ENCODE data around the gene TMEM59L. TPM values are rescaled to one million over a fixed set of nuclear protein-coding genes. Genes with fewer than 3 reads are reported as not detected.

TMEM59L gene
- total RNA-seq, 1 donor from 2014 or later = 0.10 TPM

DNA sequence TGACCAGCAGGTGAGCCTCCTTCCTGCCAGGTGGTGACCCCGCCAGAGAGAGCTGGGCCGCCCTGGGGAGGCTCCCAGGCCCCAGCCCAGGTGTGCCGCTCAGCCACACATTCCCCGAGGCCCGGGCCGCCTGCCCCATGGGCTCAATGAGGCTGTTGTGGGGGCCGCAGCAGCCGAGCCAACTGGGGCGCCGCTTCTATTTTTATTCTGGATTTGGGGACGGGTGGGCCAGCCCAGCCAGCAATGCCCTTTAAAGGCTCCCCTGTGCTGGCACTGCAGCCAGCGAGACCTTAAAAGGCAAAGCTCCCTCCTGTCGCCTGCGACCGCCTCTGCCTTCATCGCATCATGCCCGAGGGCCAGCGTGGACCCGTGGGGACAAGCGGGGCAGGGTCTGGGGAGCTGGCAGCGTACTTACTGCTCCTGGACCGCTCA, 53.1 kb downstream of the TMEM59L start:
- intact Hi-C loops (cut with micrococcal nuclease) = no loop called here
- peaks cover 6% of the 10 kb centered on the region for H3K36me3 Mint-ChIP-seq (ENCODE audit: low read depth)
- no peak overlapping the region for H3K27ac Mint-ChIP-seq
- H3K4me1 Mint-ChIP-seq (ENCODE audit: low read depth) = peaks cover 7% of the 10 kb centered on the region
- no peak for DNase-seq (ENCODE audit: low spot score)
- no peaks in the 10 kb centered on the region for H3K27me3 Mint-ChIP-seq (ENCODE audit: insufficient read depth)
- no peak overlapping the region for H3K4me3 Mint-ChIP-seq
- H3K9me3 Mint-ChIP-seq = no peaks in the 10 kb centered on the region

DNA sequence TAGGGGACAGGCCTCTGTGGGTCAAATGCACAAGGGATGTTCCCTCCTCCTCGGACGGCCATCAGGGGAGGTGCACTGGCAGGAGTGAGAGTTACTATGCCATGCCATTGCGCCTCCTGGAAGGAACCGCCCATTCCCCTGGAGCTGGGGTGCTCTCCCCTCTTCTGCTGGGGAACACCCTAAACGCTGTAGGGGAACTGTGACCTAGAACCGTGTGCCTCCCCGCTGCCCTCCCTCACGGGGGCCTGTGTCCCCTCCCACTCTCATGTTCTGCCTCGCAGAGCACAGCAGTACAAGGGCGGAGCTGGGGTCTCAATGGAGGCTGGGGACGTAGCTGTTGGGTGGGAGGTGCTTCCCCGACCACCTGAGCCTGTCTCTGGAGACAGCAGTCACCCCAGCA, 53.6 kb downstream of the TMEM59L start:
- Mint-ChIP-seq H3K4me3 (no peak overlapping the region), H3K4me1 (ENCODE audit: low read depth) (peaks cover 3% of the 10 kb centered on the region), H3K27me3 (ENCODE audit: insufficient read depth) (no peaks in the 10 kb centered on the region), H3K27ac (no peak overlapping the region), H3K36me3 (ENCODE audit: low read depth) (peaks cover 6% of the 10 kb centered on the region), H3K9me3 (no peaks in the 10 kb centered on the region)
- intact Hi-C loops (cut with micrococcal nuclease) = no loop called here
- no peak for DNase-seq (ENCODE audit: low spot score)

DNA sequence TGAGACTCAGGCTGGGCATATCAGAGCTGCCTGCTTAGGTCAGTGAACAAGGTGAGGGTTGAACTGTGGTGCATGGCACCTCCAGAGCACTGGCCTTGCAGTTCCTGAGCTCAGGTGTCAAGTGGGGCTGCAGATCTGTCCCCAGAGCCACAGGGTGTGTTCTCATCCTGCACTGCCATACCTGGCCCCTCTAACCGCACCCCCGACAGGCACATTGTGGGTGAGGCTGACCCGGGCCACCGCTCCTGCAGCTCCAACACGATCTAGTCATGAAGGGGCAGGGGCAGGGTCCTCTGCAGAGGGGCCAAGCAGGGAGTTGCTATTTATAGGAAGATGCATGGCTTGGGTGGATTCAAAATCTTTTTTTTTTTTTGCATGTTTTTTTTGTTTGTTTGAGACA, 54.1 kb downstream of the TMEM59L start:
- intact Hi-C loops (cut with micrococcal nuclease) = no loop called here

GRCh38 chr19:18667531-18668251, 55.0 kb downstream of the TMEM59L start:
- no peaks in the 10 kb centered on the region for H3K9me3 Mint-ChIP-seq
- no peak overlapping the region for H3K27ac Mint-ChIP-seq
- H3K4me3 Mint-ChIP-seq = no peak overlapping the region
- H3K4me1 Mint-ChIP-seq (ENCODE audit: low read depth) = no peaks in the 10 kb centered on the region
- no peaks in the 10 kb centered on the region for H3K27me3 Mint-ChIP-seq (ENCODE audit: insufficient read depth)
- intact Hi-C loops (cut with micrococcal nuclease) = no loop called here
- DNase-seq (ENCODE audit: low spot score) = no peak
- peaks cover 6% of the 10 kb centered on the region for H3K36me3 Mint-ChIP-seq (ENCODE audit: low read depth)

More for the DNA sequence above, 54.1 kb downstream of the TMEM59L start:
- Mint-ChIP-seq H3K27ac (no peak overlapping the region), H3K9me3 (no peaks in the 10 kb centered on the region), H3K4me1 (ENCODE audit: low read depth) (no peaks in the 10 kb centered on the region), H3K4me3 (no peak overlapping the region), H3K27me3 (ENCODE audit: insufficient read depth) (no peaks in the 10 kb centered on the region), H3K36me3 (ENCODE audit: low read depth) (peaks cover 6% of the 10 kb centered on the region)
- DNase-seq (ENCODE audit: low spot score) = no peak

GRCh38 chr19:18668252-18668631, 55.6 kb downstream of the TMEM59L start:
- H3K4me1 Mint-ChIP-seq (ENCODE audit: low read depth) = no peaks in the 10 kb centered on the region
- H3K27ac Mint-ChIP-seq = no peak overlapping the region
- H3K4me3 Mint-ChIP-seq = no peak overlapping the region
- H3K27me3 Mint-ChIP-seq (ENCODE audit: insufficient read depth) = no peaks in the 10 kb centered on the region
- intact Hi-C loops (cut with micrococcal nuclease) = no loop called here
- no peaks in the 10 kb centered on the region for H3K9me3 Mint-ChIP-seq
- no peak for DNase-seq (ENCODE audit: low spot score)
- peaks cover 6% of the 10 kb centered on the region for H3K36me3 Mint-ChIP-seq (ENCODE audit: low read depth)

DNA sequence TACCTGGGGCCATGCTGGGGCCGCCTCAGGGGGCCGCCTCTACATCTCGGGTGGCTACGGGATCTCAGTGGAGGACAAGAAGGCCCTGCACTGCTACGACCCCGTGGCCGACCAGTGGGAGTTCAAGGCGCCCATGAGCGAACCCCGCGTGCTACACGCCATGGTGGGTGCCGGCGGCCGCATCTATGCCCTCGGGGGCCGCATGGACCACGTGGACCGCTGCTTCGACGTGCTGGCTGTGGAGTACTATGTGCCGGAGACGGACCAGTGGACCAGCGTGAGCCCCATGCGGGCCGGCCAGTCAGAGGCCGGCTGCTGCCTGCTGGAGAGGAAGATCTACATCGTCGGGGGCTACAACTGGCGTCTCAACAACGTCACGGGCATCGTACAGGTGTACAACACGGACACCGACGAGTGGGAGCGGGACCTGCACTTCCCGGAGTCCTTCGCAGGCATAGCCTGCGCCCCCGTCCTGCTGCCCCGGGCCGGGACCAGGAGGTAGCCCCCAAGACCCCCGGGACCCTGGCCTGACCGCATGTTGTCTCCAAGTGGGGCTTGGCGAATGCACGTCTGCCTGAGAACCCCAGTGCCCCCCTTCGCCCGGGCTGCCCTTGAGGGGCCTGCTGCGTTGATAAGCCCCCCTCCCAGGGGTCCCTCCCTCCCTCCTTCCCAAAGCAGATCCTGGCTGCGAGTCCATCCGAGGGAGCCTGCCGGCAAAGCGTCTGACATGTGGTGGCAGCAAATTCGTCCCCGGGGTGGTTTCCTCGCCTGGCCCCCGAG, 56.3 kb downstream of the TMEM59L start:
- Mint-ChIP-seq H3K9me3 (no peaks in the 10 kb centered on the region), H3K27ac (no peak overlapping the region), H3K4me3 (no peak overlapping the region), H3K36me3 (ENCODE audit: low read depth) (peaks cover 6% of the 10 kb centered on the region), H3K4me1 (ENCODE audit: low read depth) (no peaks in the 10 kb centered on the region), H3K27me3 (ENCODE audit: insufficient read depth) (no peaks in the 10 kb centered on the region)
- no peak for DNase-seq (ENCODE audit: low spot score)
- intact Hi-C loops (cut with micrococcal nuclease) = no loop called here

DNA sequence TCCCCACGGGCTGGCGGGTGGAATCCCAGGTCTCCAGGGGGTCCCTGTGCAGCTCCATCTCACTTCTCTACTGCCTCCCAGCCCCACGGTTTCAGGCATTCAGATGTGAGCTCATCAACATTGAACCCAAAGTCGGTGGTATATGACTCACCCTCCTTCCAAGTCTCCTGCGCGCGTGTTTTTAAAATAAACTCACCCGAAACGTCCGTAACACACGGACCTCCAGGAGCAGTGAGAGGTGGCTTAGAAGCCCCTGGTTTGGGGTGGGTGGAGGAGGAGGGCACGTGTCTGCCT, 56.8 kb downstream of the TMEM59L start:
- no peak overlapping the region for H3K4me3 Mint-ChIP-seq
- no peaks in the 10 kb centered on the region for H3K27me3 Mint-ChIP-seq (ENCODE audit: insufficient read depth)
- no peaks in the 10 kb centered on the region for H3K4me1 Mint-ChIP-seq (ENCODE audit: low read depth)
- no peak overlapping the region for H3K27ac Mint-ChIP-seq
- H3K9me3 Mint-ChIP-seq = no peaks in the 10 kb centered on the region
- no peak for DNase-seq (ENCODE audit: low spot score)
- peaks cover 6% of the 10 kb centered on the region for H3K36me3 Mint-ChIP-seq (ENCODE audit: low read depth)
- intact Hi-C loops (cut with micrococcal nuclease) = no loop called here

GRCh38 chr19:18669883-18670282, 57.2 kb downstream of the TMEM59L start:
- H3K36me3 Mint-ChIP-seq (ENCODE audit: low read depth) = peaks cover 6% of the 10 kb centered on the region
- no peak overlapping the region for H3K4me3 Mint-ChIP-seq
- no peak for DNase-seq (ENCODE audit: low spot score)
- H3K27ac Mint-ChIP-seq = no peak overlapping the region
- H3K27me3 Mint-ChIP-seq (ENCODE audit: insufficient read depth) = no peaks in the 10 kb centered on the region
- H3K4me1 Mint-ChIP-seq (ENCODE audit: low read depth) = no peaks in the 10 kb centered on the region
- H3K9me3 Mint-ChIP-seq = no peaks in the 10 kb centered on the region
- intact Hi-C loops (cut with micrococcal nuclease) = no loop called here

DNA sequence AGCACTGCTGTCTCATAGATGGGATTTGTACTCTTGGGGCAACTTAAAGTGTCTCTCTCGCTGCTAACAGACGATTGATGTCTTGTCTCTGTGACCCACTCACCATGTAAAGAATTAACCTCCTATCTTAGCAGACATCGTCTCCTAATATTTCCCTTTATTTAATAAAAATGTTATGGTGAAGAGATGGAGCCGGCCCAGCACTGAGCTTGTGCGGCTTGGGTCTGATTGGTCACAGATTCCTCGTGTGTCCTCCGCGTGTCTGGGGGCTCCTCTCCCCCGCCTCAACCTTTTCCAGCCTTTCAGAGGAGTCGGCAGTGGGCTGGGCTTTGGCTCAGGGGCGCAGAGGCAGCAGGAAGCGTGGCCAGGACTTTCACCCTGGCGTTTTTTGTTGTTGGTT, 57.6 kb downstream of the TMEM59L start:
- no peak overlapping the region for H3K4me3 Mint-ChIP-seq
- intact Hi-C loops (cut with micrococcal nuclease) = no loop called here
- no peak for DNase-seq (ENCODE audit: low spot score)
- peaks cover 6% of the 10 kb centered on the region for H3K36me3 Mint-ChIP-seq (ENCODE audit: low read depth)
- no peaks in the 10 kb centered on the region for H3K4me1 Mint-ChIP-seq (ENCODE audit: low read depth)
- H3K27ac Mint-ChIP-seq = no peak overlapping the region
- no peaks in the 10 kb centered on the region for H3K27me3 Mint-ChIP-seq (ENCODE audit: insufficient read depth)
- no peaks in the 10 kb centered on the region for H3K9me3 Mint-ChIP-seq

Other genes with a start within 250 kb of the TMEM59L start
- gene GDF15, start 226.7 kb upstream of the TMEM59L start, total RNA-seq = not detected in 2 replicates
- gene LRRC25, start 215.2 kb upstream of the TMEM59L start, total RNA-seq = not detected in 2 replicates
- gene SSBP4, start 193.5 kb upstream of the TMEM59L start, total RNA-seq = 135 and 141 TPM in 2 replicates
- 9.0 and 10.7 TPM in 2 replicates for gene ISYNA1, start 174.7 kb upstream of the TMEM59L start, total RNA-seq
- gene ELL, start 90.8 kb upstream of the TMEM59L start, total RNA-seq = 23.6 and 24.1 TPM in 2 replicates
- gene FKBP8, start 69.3 kb upstream of the TMEM59L start, total RNA-seq = 163 and 167 TPM in 2 replicates
- 128 and 133 TPM in 2 replicates for gene KXD1, start 55.0 kb upstream of the TMEM59L start, total RNA-seq
- gene UBA52, start 41.0 kb upstream of the TMEM59L start, total RNA-seq = 1,472 and 1,500 TPM in 2 replicates
- 134 and 135 TPM in 2 replicates for gene REX1BD, start 24.1 kb upstream of the TMEM59L start, total RNA-seq
- gene CRLF1, start 6.1 kb upstream of the TMEM59L start, total RNA-seq = not detected in 2 replicates
- gene KLHL26, start 24.2 kb downstream of the TMEM59L start, total RNA-seq = 12.7 and 16.0 TPM in 2 replicates
- gene CRTC1, start 70.8 kb downstream of the TMEM59L start, total RNA-seq = 6.1 and 7.6 TPM in 2 replicates
- gene COMP, start 178.4 kb downstream of the TMEM59L start, total RNA-seq = not detected in 2 replicates
- gene UPF1, start 219.1 kb downstream of the TMEM59L start, total RNA-seq = 102 and 113 TPM in 2 replicates